ENCODE data around the gene FER. TPM values are rescaled to one million over a fixed set of nuclear protein-coding genes. Genes with fewer than 3 reads are reported as not detected.

The FER gene
- polyA plus RNA-seq, 3 donors from 2014 or later = 6.1 to 23.9 (median 17.9) TPM

GRCh38 chr5:109078448-109078847 is 330.8 kb downstream of the FER start:
- Mint-ChIP-seq H3K27me3 (ENCODE audit: low read depth in 3 of 3) (no peaks in the 10 kb centered on the region), H3K27ac (no peak overlapping the region), H3K4me3 (no peak overlapping the region), H3K36me3 (peaks cover 0 to 4% (median 3%) of the 10 kb centered on the region in 3 donors), H3K9me3 (no peaks in the 10 kb centered on the region), H3K4me1 (no peaks in the 10 kb centered on the region)
- no peak for DNase-seq

GRCh38 chr5:109080481-109080880 is 332.8 kb downstream of the FER start:
- no peaks in the 10 kb centered on the region for H3K27me3 Mint-ChIP-seq (ENCODE audit: low read depth in 3 of 3)
- peaks cover 0 to 2% (median 0%) of the 10 kb centered on the region in 6 donors for H3K9me3 Mint-ChIP-seq
- no peaks in the 10 kb centered on the region for H3K4me1 Mint-ChIP-seq
- DNase-seq = no peak
- peaks cover 0 to 4% (median 3%) of the 10 kb centered on the region in 3 donors for H3K36me3 Mint-ChIP-seq
- no peak overlapping the region for H3K27ac Mint-ChIP-seq
- no peak overlapping the region for H3K4me3 Mint-ChIP-seq

- no peaks in the 10 kb centered on the region for H3K4me1 Mint-ChIP-seq
These were observed 333.2 kb downstream of the FER start for GRCh38 chr5:109080896-109081295.

GRCh38 chr5:109083937-109084336 is 336.2 kb downstream of the FER start:
- Mint-ChIP-seq H3K4me1 (no peaks in the 10 kb centered on the region), H3K27ac (no peak overlapping the region)

More at GRCh38 chr5:109080896-109081295, 333.2 kb downstream of the FER start:
- Mint-ChIP-seq H3K36me3 (peaks cover 0 to 4% (median 3%) of the 10 kb centered on the region in 3 donors), H3K4me3 (no peak overlapping the region), H3K9me3 (peaks cover 0 to 2% (median 0%) of the 10 kb centered on the region in 6 donors), H3K27me3 (ENCODE audit: low read depth in 3 of 3) (no peaks in the 10 kb centered on the region), H3K27ac (no peak overlapping the region)
- DNase-seq = no peak

GRCh38 chr5:109089191-109089590 is 341.5 kb downstream of the FER start:
- Mint-ChIP-seq H3K27ac (no peak overlapping the region), H3K4me3 (no peak overlapping the region), H3K4me1 (no peaks in the 10 kb centered on the region), H3K27me3 (ENCODE audit: low read depth in 3 of 3) (peaks cover 0 to 3% (median 0%) of the 10 kb centered on the region in 3 donors), H3K9me3 (no peaks in the 10 kb centered on the region), H3K36me3 (peaks cover 0 to 8% (median 0%) of the 10 kb centered on the region in 3 donors)
- DNase-seq = no peak

More at GRCh38 chr5:109083937-109084336, 336.2 kb downstream of the FER start:
- Mint-ChIP-seq H3K27me3 (ENCODE audit: low read depth in 3 of 3) (no peaks in the 10 kb centered on the region), H3K36me3 (peaks cover 0 to 4% (median 0%) of the 10 kb centered on the region in 3 donors), H3K9me3 (peaks cover 0 to 2% (median 0%) of the 10 kb centered on the region in 6 donors), H3K4me3 (no peak overlapping the region)
- DNase-seq = no peak

GRCh38 chr5:109099081-109099480 is 351.4 kb downstream of the FER start:
- H3K4me1 Mint-ChIP-seq = no peaks in the 10 kb centered on the region
- no peak overlapping the region for H3K27ac Mint-ChIP-seq
- peaks cover 0 to under 1% (median 0%) of the 10 kb centered on the region in 3 donors for H3K36me3 Mint-ChIP-seq
- no peak for DNase-seq
- no peaks in the 10 kb centered on the region for H3K9me3 Mint-ChIP-seq
- H3K27me3 Mint-ChIP-seq (ENCODE audit: low read depth in 3 of 3) = no peaks in the 10 kb centered on the region
- H3K4me3 Mint-ChIP-seq = no peak overlapping the region

- peaks cover 0 to 4% (median 0%) of the 10 kb centered on the region in 3 donors for H3K36me3 Mint-ChIP-seq
- no peak for DNase-seq
- no peaks in the 10 kb centered on the region for H3K9me3 Mint-ChIP-seq
- H3K27ac Mint-ChIP-seq = no peak overlapping the region
- H3K27me3 Mint-ChIP-seq (ENCODE audit: low read depth in 3 of 3) = no peaks in the 10 kb centered on the region
- H3K4me3 Mint-ChIP-seq = no peak overlapping the region
- H3K4me1 Mint-ChIP-seq = no peaks in the 10 kb centered on the region
These were observed 353.3 kb downstream of the FER start for GRCh38 chr5:109100971-109101370.

- Mint-ChIP-seq H3K36me3 (peaks cover 0 to 4% (median 0%) of the 10 kb centered on the region in 3 donors), H3K27ac (no peak overlapping the region), H3K4me3 (no peak overlapping the region), H3K9me3 (no peaks in the 10 kb centered on the region), H3K4me1 (no peaks in the 10 kb centered on the region), H3K27me3 (ENCODE audit: low read depth in 3 of 3) (no peaks in the 10 kb centered on the region)
- DNase-seq = no peak
These were observed 354.5 kb downstream of the FER start for GRCh38 chr5:109102096-109102690.

- Mint-ChIP-seq H3K36me3 (peaks cover 0 to 9% (median 0%) of the 10 kb centered on the region in 3 donors), H3K4me1 (no peaks in the 10 kb centered on the region), H3K9me3 (no peaks in the 10 kb centered on the region), H3K4me3 (no peak overlapping the region), H3K27ac (no peak overlapping the region), H3K27me3 (ENCODE audit: low read depth in 3 of 3) (no peaks in the 10 kb centered on the region)
- no peak for DNase-seq
These were observed 358.1 kb downstream of the FER start for GRCh38 chr5:109105631-109106267.

GRCh38 chr5:109111680-109112079 is 364.0 kb downstream of the FER start:
- H3K27ac Mint-ChIP-seq = no peak overlapping the region
- DNase-seq = no peak
- H3K4me3 Mint-ChIP-seq = no peak overlapping the region
- H3K4me1 Mint-ChIP-seq = no peaks in the 10 kb centered on the region
- H3K9me3 Mint-ChIP-seq = no peaks in the 10 kb centered on the region
- H3K36me3 Mint-ChIP-seq = peaks cover 0 to 5% (median 3%) of the 10 kb centered on the region in 3 donors
- H3K27me3 Mint-ChIP-seq (ENCODE audit: low read depth in 3 of 3) = no peaks in the 10 kb centered on the region

GRCh38 chr5:109113608-109114007 is 365.9 kb downstream of the FER start:
- Mint-ChIP-seq H3K9me3 (no peaks in the 10 kb centered on the region), H3K4me3 (no peak overlapping the region), H3K27me3 (ENCODE audit: low read depth in 3 of 3) (no peaks in the 10 kb centered on the region), H3K4me1 (no peaks in the 10 kb centered on the region), H3K27ac (no peak overlapping the region), H3K36me3 (peaks cover 0 to 5% (median 3%) of the 10 kb centered on the region in 3 donors)
- no peak for DNase-seq

GRCh38 chr5:109121225-109121624 is 373.5 kb downstream of the FER start:
- no peaks in the 10 kb centered on the region for H3K4me1 Mint-ChIP-seq
- peaks cover 0 to 1% (median 0%) of the 10 kb centered on the region in 3 donors for H3K27me3 Mint-ChIP-seq (ENCODE audit: low read depth in 3 of 3)
- peaks cover 0 to 12% (median 0%) of the 10 kb centered on the region in 6 donors for H3K9me3 Mint-ChIP-seq
- H3K36me3 Mint-ChIP-seq = peaks cover 4 to 15% (median 7%) of the 10 kb centered on the region in 3 donors
- no peak for DNase-seq
- no peak overlapping the region for H3K27ac Mint-ChIP-seq
- H3K4me3 Mint-ChIP-seq = no peak overlapping the region

- no peaks in the 10 kb centered on the region for H3K4me1 Mint-ChIP-seq
- peaks cover 0 to 12% (median 0%) of the 10 kb centered on the region in 6 donors for H3K9me3 Mint-ChIP-seq
- peaks cover 0 to 1% (median 0%) of the 10 kb centered on the region in 3 donors for H3K27me3 Mint-ChIP-seq (ENCODE audit: low read depth in 3 of 3)
- peaks cover 4 to 7% (median 5%) of the 10 kb centered on the region in 3 donors for H3K36me3 Mint-ChIP-seq
- no peak overlapping the region for H3K27ac Mint-ChIP-seq
- DNase-seq = no peak
- H3K4me3 Mint-ChIP-seq = no peak overlapping the region
These were observed 378.2 kb downstream of the FER start for GRCh38 chr5:109125755-109126429.

- Mint-ChIP-seq H3K36me3 (peaks cover 4 to 6% (median 4%) of the 10 kb centered on the region in 3 donors), H3K27ac (no peak overlapping the region), H3K9me3 (peaks cover 0 to 8% (median 0%) of the 10 kb centered on the region in 6 donors), H3K27me3 (ENCODE audit: low read depth in 3 of 3) (peaks cover 0 to 1% (median 0%) of the 10 kb centered on the region in 3 donors), H3K4me3 (no peak overlapping the region), H3K4me1 (no peaks in the 10 kb centered on the region)
- DNase-seq = no peak
These were observed 378.8 kb downstream of the FER start for GRCh38 chr5:109126481-109126880.

Measured in immature natural killer cell (primary cell).